Measurements from ENCODE around the gene TAL2.

GRCh38 chr9:105710638-105711037 lies 48.4 kb downstream of the TAL2 start:
- TF ChIP-seq CTCF (IDR thresholded peaks at IDR 0.05) (no peak), EP300 (IDR thresholded peaks at IDR 0.05) (no peak)

Data from esophagus muscularis mucosa (tissue), 3 donors.